ENCODE results near the gene SSBP4.

DNA sequence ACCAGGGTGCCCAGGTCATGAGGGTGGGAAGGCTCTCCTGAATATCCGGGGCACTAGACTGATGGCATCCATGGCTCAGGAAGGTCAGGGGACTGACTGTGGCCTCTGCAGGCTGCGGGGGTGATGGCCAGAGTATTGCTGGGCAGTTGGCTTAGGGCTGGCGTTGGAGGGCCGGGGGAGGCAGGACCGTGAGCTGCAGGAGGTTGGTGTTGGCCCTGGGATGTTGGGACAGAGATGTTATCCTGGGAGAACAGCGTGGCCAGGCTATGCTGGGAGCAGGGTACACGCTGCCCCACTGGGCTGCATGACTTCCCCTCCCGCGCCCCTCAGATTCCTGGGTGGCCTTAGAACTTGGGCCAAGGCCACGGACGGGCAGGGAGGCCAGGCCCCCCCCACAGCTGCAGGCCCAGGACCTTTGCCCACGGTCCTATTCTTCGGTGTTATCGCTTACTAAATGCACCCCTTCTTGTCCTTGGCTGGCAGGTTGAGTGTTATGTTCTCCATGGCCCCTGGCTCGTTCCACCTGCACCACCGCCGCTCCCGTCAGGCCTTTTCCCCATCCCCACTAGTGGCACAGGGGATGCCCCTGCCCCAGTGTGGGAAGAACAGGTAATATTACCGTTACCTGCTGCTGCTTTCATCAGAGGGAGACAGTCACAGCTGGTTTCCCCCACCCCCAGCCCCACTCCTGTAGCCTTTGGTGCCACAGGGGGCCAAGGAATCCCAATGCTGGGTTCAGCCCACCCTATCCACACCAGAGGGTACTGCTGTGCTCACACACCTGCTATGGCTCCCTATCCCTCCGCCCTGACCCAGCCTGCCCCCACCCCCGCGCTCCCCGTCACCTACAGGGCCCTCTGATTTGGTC, 22.0 kb downstream of the SSBP4 start:
- TF ChIP-seq ZNF654 (tag by site-specific recombination; IDR thresholded peaks at IDR 0.05; ENCODE audit: low read depth) (no peak), ZNF549 (tag by site-specific recombination; IDR thresholded peaks at IDR 0.05) (no peak), CTCF (tag by site-specific recombination; IDR thresholded peaks at IDR 0.05) (no peak), ZBTB26 (tag by site-specific recombination; optimal IDR thresholded peaks at IDR 0.05) (no peak), GLIS1 (tag by site-specific recombination; IDR thresholded peaks at IDR 0.05) (no peak), ZNF350 (tag by site-specific recombination; IDR thresholded peaks at IDR 0.05) (no peak)
- TF ChIP-seq, protein P1, sequence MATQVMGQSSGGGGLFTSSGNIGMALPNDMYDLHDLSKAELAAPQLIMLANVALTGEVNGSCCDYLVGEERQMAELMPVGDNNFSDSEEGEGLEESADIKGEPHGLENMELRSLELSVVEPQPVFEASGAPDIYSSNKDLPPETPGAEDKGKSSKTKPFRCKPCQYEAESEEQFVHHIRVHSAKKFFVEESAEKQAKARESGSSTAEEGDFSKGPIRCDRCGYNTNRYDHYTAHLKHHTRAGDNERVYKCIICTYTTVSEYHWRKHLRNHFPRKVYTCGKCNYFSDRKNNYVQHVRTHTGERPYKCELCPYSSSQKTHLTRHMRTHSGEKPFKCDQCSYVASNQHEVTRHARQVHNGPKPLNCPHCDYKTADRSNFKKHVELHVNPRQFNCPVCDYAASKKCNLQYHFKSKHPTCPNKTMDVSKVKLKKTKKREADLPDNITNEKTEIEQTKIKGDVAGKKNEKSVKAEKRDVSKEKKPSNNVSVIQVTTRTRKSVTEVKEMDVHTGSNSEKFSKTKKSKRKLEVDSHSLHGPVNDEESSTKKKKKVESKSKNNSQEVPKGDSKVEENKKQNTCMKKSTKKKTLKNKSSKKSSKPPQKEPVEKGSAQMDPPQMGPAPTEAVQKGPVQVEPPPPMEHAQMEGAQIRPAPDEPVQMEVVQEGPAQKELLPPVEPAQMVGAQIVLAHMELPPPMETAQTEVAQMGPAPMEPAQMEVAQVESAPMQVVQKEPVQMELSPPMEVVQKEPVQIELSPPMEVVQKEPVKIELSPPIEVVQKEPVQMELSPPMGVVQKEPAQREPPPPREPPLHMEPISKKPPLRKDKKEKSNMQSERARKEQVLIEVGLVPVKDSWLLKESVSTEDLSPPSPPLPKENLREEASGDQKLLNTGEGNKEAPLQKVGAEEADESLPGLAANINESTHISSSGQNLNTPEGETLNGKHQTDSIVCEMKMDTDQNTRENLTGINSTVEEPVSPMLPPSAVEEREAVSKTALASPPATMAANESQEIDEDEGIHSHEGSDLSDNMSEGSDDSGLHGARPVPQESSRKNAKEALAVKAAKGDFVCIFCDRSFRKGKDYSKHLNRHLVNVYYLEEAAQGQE (tag by site-specific recombination; IDR thresholded peaks at IDR 0.05): no peak
